ENCODE results near the gene TMEM234. TPM values are rescaled to one million over a fixed set of nuclear protein-coding genes. Genes with fewer than 3 reads are reported as not detected.

Gene TMEM234
- total RNA-seq, 2 donors from 2014 or later: 8.1 to 8.9 TPM

GRCh38 chr1:32257227-32257508 lies 35.0 kb upstream of the TMEM234 start:
- no peak for TF ChIP-seq CTCF (IDR thresholded peaks at IDR 0.05)
- Histone ChIP-seq H3K36me3 (no peaks in the 10 kb centered on the region), H3K27ac (no peak overlapping the region), H3K4me3 (no peak overlapping the region), H3K9me3 (no peaks in the 10 kb centered on the region), H3K4me1 (peaks cover 0 to 3% of the 10 kb centered on the region in 2 donors), H3K27me3 (no peaks in the 10 kb centered on the region)
- no peak for DNase-seq (ENCODE audit: low spot score)

- no peak for DNase-seq (ENCODE audit: low spot score)
Measured at GRCh38 chr1:32256473-32257226, 34.5 kb upstream of the TMEM234 start.

GRCh38 chr1:32255072-32256071 lies 33.2 kb upstream of the TMEM234 start:
- no peak for DNase-seq (ENCODE audit: low spot score)
- H3K9me3 ChIP-seq: no peaks in the 10 kb centered on the region
- no peaks in the 10 kb centered on the region for H3K27me3 ChIP-seq
- no peak overlapping the region for H3K4me3 ChIP-seq
- H3K4me1 ChIP-seq: peaks cover 0 to 17% of the 10 kb centered on the region in 2 donors
- H3K36me3 ChIP-seq: no peaks in the 10 kb centered on the region
- TF ChIP-seq CTCF (IDR thresholded peaks at IDR 0.05): no peak
- H3K27ac ChIP-seq: no peak overlapping the region

More at GRCh38 chr1:32256473-32257226, 34.5 kb upstream of the TMEM234 start:
- Histone ChIP-seq H3K27ac (no peak overlapping the region), H3K4me1 (peaks cover 0 to 5% of the 10 kb centered on the region in 2 donors), H3K36me3 (no peaks in the 10 kb centered on the region), H3K9me3 (no peaks in the 10 kb centered on the region), H3K27me3 (no peaks in the 10 kb centered on the region), H3K4me3 (no peak overlapping the region)
- no peak for TF ChIP-seq CTCF (IDR thresholded peaks at IDR 0.05)

- no peaks in the 10 kb centered on the region for H3K36me3 ChIP-seq
- DNase-seq (ENCODE audit: low spot score): no peak
- no peak within 1 kb of the TSS for H3K4me3 ChIP-seq
- no peak for TF ChIP-seq CTCF (IDR thresholded peaks at IDR 0.05)
- no peaks in the 10 kb centered on the region for H3K9me3 ChIP-seq
- H3K4me1 ChIP-seq: peaks cover 0 to 54% of the 10 kb centered on the region in 2 donors
- H3K27ac ChIP-seq: peak within 1 kb of the TSS; percentile 59 to 66
- H3K27me3 ChIP-seq: no peaks in the 10 kb centered on the region
Measured at GRCh38 chr1:32250893-32251716, 29.0 kb upstream of the TMEM234 start, which contains the start of gene LCK. TSS of gene LCK (plus strand) at chr1:32251265. CDS start at chr1:32274330, 23,065 bp downstream.

GRCh38 chr1:32249831-32250525 lies 27.8 kb upstream of the TMEM234 start:
- Histone ChIP-seq H3K4me1 (peaks cover 0 to 56% of the 10 kb centered on the region in 2 donors), H3K9me3 (no peaks in the 10 kb centered on the region)

More at GRCh38 chr1:32249831-32250525, 27.8 kb upstream of the TMEM234 start:
- Histone ChIP-seq H3K36me3 (no peaks in the 10 kb centered on the region), H3K27me3 (no peaks in the 10 kb centered on the region), H3K4me3 (no peak overlapping the region), H3K27ac (peak overlapping the region; percentile 62 to 66)
- no peak for DNase-seq (ENCODE audit: low spot score)
- TF ChIP-seq CTCF (IDR thresholded peaks at IDR 0.05): no peak

All from right atrium auricular region (tissue), 2 donors.